WERI-Rb-1 (cell line): ENCODE measurements around the gene VCX2.

Experiments used
- DNase-seq: peaks from one replicate; pipeline ENCODE4 v3.0.0-alpha.2; 2020
- H3K27ac ChIP-seq: fragments of 250-450 bp; sonication (Bioruptor Pico); 2 replicates; pipeline ENCODE4 v1.5.1; 2020; ENCODE audit warnings: mild to moderate bottlenecking, moderate library complexity
- H3K27me3 ChIP-seq: fragments of 250-450 bp; sonication (Bioruptor Pico); 2 replicates; pipeline ENCODE4 v1.5.1; 2021; ENCODE audit warnings: mild to moderate bottlenecking, low read depth, moderate library complexity; ENCODE audit not compliant: insufficient read depth, severe bottlenecking
- H3K36me3 ChIP-seq: fragments of 250-450 bp; sonication (Bioruptor Pico); 2 replicates; pipeline ENCODE4 v1.5.1; 2020; ENCODE audit warnings: mild to moderate bottlenecking, moderate library complexity
- H3K4me3 ChIP-seq: 2 replicates; pipeline ENCODE4 v1.5.1; 2011; ENCODE audit warnings: low read depth, mild to moderate bottlenecking, control low read depth, low read length
- H3K9me3 ChIP-seq: fragments of 250-450 bp; sonication (Bioruptor Pico); 2 replicates; pipeline ENCODE4 v1.5.1; 2021; ENCODE audit warnings: mild to moderate bottlenecking, moderate library complexity; ENCODE audit not compliant: severe bottlenecking
- CTCF ChIP-seq: IDR thresholded peaks from 2 replicates; pipeline ENCODE4 v1.5.1; 2011; ENCODE audit warnings: low read depth, mild to moderate bottlenecking, control low read depth, inconsistent platforms, low read length

Gene VCX2

GRCh38 chrX:8147226-8147625 is 23.8 kb downstream of the VCX2 start:
- DNase-seq = no peak
- Histone ChIP-seq H3K27me3 (no peaks in the 10 kb centered on the region), H3K4me3 (no peak overlapping the region), H3K9me3 (peaks cover 4% of the 10 kb centered on the region), H3K36me3 (no peaks in the 10 kb centered on the region), H3K27ac (no peak overlapping the region)
- TF ChIP-seq CTCF = no peak

GRCh38 chrX:8144925-8145324 is 26.1 kb downstream of the VCX2 start:
- TF ChIP-seq CTCF = no peak
- Histone ChIP-seq H3K27me3 (no peaks in the 10 kb centered on the region), H3K36me3 (no peaks in the 10 kb centered on the region), H3K27ac (no peak overlapping the region), H3K9me3 (peaks cover 4% of the 10 kb centered on the region), H3K4me3 (no peak overlapping the region)
- DNase-seq = no peak

GRCh38 chrX:8141896-8142295 is 29.2 kb downstream of the VCX2 start:
- H3K4me3 ChIP-seq = no peak overlapping the region
- no peaks in the 10 kb centered on the region for H3K27me3 ChIP-seq
- no peaks in the 10 kb centered on the region for H3K9me3 ChIP-seq
- no peak for DNase-seq
- no peak overlapping the region for H3K27ac ChIP-seq
- no peaks in the 10 kb centered on the region for H3K36me3 ChIP-seq
- TF ChIP-seq CTCF = no peak

- H3K27me3 ChIP-seq = no peaks in the 10 kb centered on the region
- no peak for DNase-seq
- H3K36me3 ChIP-seq = no peaks in the 10 kb centered on the region
- H3K4me3 ChIP-seq = no peak overlapping the region
- H3K27ac ChIP-seq = no peak overlapping the region
- TF ChIP-seq CTCF = no peak
- H3K9me3 ChIP-seq = no peaks in the 10 kb centered on the region
Observed at GRCh38 chrX:8140986-8141744, 29.9 kb downstream of the VCX2 start.

- no peak for DNase-seq
- no peak for TF ChIP-seq CTCF
- no peak overlapping the region for H3K4me3 ChIP-seq
- H3K36me3 ChIP-seq = no peaks in the 10 kb centered on the region
- no peaks in the 10 kb centered on the region for H3K9me3 ChIP-seq
- H3K27me3 ChIP-seq = no peaks in the 10 kb centered on the region
- H3K27ac ChIP-seq = no peak overlapping the region
Observed at GRCh38 chrX:8139716-8140115, 31.4 kb downstream of the VCX2 start.

GRCh38 chrX:8138252-8138651 is 32.8 kb downstream of the VCX2 start:
- TF ChIP-seq CTCF = no peak
- no peak overlapping the region for H3K27ac ChIP-seq
- H3K36me3 ChIP-seq = no peaks in the 10 kb centered on the region
- H3K4me3 ChIP-seq = no peak overlapping the region
- no peak for DNase-seq
- H3K9me3 ChIP-seq = no peaks in the 10 kb centered on the region
- H3K27me3 ChIP-seq = no peaks in the 10 kb centered on the region
